SK-N-DZ (cell line): ENCODE data around the gene JPH2.
"Not testable (repeated sequence)": the region's sequence is repeated elsewhere in the genome, so short reads cannot be mapped to it uniquely, and the experiment has no call there.

Experiments used
- DNase-seq: peaks from one replicate; pipeline ENCODE4 v3.0.0-alpha.2; 2015; ENCODE audit warnings: low spot score

The JPH2 gene

GRCh38 chr20:44211177-44212039, 24.4 kb upstream of the JPH2 start:
- peak; percentile 70 for DNase-seq

GRCh38 chr20:44210406-44211176, 23.6 kb upstream of the JPH2 start, which contains the start of gene OSER1:
Gene OSER1 (minus strand): TSS chr20:44210771. CDS start chr20:44206957, 3,814 bp downstream.
- DNase-seq: peak; percentile 98

GRCh38 chr20:44209686-44210405, 22.9 kb upstream of the JPH2 start:
- no peak for DNase-seq

- no peak for DNase-seq
Observed at GRCh38 chr20:44208770-44209169, 21.8 kb upstream of the JPH2 start.

GRCh38 chr20:44208165-44208564, 21.2 kb upstream of the JPH2 start:
- DNase-seq: no peak

GRCh38 chr20:44207126-44207723, 20.2 kb upstream of the JPH2 start:
- no peak for DNase-seq

GRCh38 chr20:44206132-44206531, 19.1 kb upstream of the JPH2 start:
- DNase-seq: no peak

- DNase-seq: no peak
Observed at GRCh38 chr20:44204832-44205215, 17.8 kb upstream of the JPH2 start.

GRCh38 chr20:44204156-44204831, 17.3 kb upstream of the JPH2 start:
- DNase-seq: no peak

GRCh38 chr20:44203161-44203560, 16.2 kb upstream of the JPH2 start:
- no peak for DNase-seq

- DNase-seq: no peak
Observed at GRCh38 chr20:44200983-44201382, 14.0 kb upstream of the JPH2 start.

GRCh38 chr20:44200371-44200770, 13.4 kb upstream of the JPH2 start:
- DNase-seq: no peak

- DNase-seq: no peak
Observed at GRCh38 chr20:44199877-44200276, 12.9 kb upstream of the JPH2 start.

- DNase-seq: no peak
Observed at GRCh38 chr20:44198872-44199271, 11.9 kb upstream of the JPH2 start.

GRCh38 chr20:44196271-44196670, 9.3 kb upstream of the JPH2 start:
- DNase-seq: no peak

- no peak for DNase-seq
Observed at GRCh38 chr20:44195605-44196004, 8.6 kb upstream of the JPH2 start.

GRCh38 chr20:44193801-44194200, 6.8 kb upstream of the JPH2 start:
- DNase-seq: no peak

GRCh38 chr20:44191640-44192039, 4.7 kb upstream of the JPH2 start:
- not testable (repeated sequence) for DNase-seq

- DNase-seq: peak; percentile 75
Observed at GRCh38 chr20:44190197-44190852, 3.3 kb upstream of the JPH2 start.

GRCh38 chr20:44188752-44189151, 1.8 kb upstream of the JPH2 start:
- no peak for DNase-seq
